Measurements from ENCODE around the gene NEU4. TPM values are rescaled to one million over a fixed set of nuclear protein-coding genes. Genes with fewer than 3 reads are reported as not detected.
A peak's percentile ranks its signal among the peaks of the same experiment; 100 is the strongest.
"Not testable (repeated sequence)": the region's sequence is repeated elsewhere in the genome, so short reads cannot be mapped to it uniquely, and the experiment has no call there.

Gene NEU4
- total and polyA plus RNA-seq, 11 donors: 0.07 to 1.4 (median 0.45) TPM; not detected in 4

DNA sequence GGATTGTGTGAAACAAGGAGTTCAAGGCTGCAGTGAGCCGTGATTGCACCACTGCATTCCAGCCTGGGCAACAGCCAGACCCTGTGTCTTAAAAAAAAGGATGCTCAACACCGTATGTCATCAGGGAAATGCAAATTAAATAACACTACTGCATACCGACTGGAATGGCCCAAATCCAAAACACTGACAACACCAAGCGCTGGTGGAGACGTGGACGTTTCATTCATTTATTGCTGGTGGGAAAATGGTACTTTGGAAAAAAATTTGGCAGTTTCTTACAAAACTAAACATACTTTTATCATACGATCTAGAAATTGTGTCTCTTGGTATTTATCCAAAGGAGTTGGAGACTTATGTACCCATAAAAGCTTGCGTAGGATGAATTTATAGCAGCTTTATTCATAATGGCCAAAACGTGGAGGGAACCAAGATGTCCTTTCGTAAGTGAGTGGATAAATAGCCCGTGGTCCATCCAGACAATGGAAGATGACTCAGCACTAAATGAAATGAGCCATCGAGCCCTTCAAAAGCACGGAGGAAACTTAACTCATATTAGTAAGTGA lies 24.2 kb downstream of the NEU4 start:
- intact Hi-C loops (cut with DNase I): no loop called here
- DNase-seq (no peak), ATAC-seq (no peak)
- Histone ChIP-seq H3K36me3 (no peaks in the 10 kb centered on the region), H3K4me3 (no peak overlapping the region), H3K4me1 (no peaks in the 10 kb centered on the region), H3K9me3 (peaks cover 0 to under 1% (median 0%) of the 10 kb centered on the region in 12 donors), H3K27ac (no peak overlapping the region), H3K27me3 (peaks cover 0 to 6% (median 0%) of the 10 kb centered on the region in 9 donors)
- WGBS, 4 donors: 48 to 58% (median 54%) methylated on average over 13 of the region's 13 CpGs
- TF ChIP-seq, protein P1, sequence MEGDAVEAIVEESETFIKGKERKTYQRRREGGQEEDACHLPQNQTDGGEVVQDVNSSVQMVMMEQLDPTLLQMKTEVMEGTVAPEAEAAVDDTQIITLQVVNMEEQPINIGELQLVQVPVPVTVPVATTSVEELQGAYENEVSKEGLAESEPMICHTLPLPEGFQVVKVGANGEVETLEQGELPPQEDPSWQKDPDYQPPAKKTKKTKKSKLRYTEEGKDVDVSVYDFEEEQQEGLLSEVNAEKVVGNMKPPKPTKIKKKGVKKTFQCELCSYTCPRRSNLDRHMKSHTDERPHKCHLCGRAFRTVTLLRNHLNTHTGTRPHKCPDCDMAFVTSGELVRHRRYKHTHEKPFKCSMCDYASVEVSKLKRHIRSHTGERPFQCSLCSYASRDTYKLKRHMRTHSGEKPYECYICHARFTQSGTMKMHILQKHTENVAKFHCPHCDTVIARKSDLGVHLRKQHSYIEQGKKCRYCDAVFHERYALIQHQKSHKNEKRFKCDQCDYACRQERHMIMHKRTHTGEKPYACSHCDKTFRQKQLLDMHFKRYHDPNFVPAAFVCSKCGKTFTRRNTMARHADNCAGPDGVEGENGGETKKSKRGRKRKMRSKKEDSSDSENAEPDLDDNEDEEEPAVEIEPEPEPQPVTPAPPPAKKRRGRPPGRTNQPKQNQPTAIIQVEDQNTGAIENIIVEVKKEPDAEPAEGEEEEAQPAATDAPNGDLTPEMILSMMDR (IDR thresholded peaks at IDR 0.05): no peak
- TF ChIP-seq POLR2A (IDR thresholded peaks at IDR 0.05): no peak

DNA sequence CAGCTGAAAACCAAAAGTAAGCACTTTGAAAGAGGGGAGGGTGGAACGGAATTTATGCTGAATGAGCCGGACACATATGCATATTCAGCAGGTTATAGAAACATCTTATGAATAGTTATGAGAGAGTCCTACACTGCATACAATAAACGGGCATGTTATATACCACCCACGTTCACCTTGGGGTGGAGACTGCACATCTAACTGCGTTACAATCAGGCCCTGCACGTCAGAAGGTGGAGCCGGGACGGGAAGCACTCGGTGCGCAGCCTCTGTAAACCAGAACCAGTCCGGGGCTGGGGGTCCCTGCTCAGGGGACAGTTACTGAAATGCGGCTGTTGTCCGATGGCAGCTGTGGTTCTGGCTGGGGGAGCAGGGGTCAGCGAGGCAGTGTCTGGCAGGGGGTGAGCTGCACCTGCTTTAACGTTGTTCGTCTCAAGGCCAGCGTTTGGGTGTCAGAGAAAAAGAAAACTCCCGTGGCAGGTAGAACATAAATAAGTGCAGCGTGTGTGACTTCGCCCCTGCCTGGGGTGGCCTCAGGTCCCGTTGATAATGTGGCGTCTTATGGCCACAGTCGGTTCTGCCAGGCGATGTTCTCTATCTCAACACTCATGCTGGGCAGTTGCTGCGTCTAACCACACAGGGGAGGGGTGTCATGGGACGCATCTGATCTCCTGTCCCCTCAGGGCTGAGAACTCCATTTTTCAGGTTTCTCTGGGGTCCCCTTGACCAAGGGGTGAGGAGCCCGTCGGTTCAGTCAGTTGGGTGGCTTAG lies 24.9 kb downstream of the NEU4 start:
- H3K4me3 ChIP-seq; H3K9me3 ChIP-seq; H3K27me3 ChIP-seq; H3K36me3 ChIP-seq; H3K4me1 ChIP-seq; H3K27ac ChIP-seq; intact Hi-C loops (cut with DNase I): not testable (repeated sequence)
- DNase-seq (peak in 2 of 5 donors; percentile 19 to 36), ATAC-seq (peak in 1 of 4 donors; percentile 37)
- 81 to 86% (median 84%) methylated on average over 21 to 28 of the region's 28 CpGs for WGBS, 4 donors

DNA sequence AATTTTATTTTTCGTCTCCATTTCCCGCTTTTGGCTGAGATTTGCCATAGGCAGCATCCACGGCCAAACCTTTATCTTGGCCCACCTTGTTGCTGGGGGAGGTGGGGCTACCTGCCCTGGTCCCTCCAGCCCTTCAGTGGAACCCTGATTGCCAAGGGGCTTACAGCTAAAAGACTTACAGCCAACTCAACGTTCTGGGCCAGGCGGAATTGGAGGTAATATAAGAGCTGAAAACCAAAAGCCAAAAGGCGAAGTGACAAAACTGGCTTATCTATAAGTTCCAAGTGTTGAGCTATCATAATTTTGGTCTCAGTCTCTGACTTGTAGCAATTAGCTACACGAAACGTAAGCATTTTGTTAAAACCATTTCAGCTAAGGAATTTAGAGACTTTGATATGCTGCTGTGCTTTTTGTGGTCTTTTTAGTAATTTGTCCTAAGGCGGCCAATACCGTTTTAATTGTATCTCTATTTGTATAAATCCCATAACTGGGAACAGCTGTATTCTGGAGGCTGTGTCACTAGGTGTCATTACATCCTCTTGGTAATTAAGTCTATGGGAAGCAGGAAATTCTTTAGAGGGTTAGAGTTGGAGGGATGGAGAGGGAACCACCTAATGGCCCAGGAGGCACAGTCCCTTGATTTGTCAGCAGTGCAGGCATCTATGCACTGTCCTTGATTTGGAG lies 25.7 kb downstream of the NEU4 start:
- Histone ChIP-seq H3K27ac (no peak overlapping the region), H3K4me1 (no peaks in the 10 kb centered on the region), H3K4me3 (no peak overlapping the region), H3K27me3 (peaks cover 0 to 6% (median 0%) of the 10 kb centered on the region in 9 donors), H3K36me3 (no peaks in the 10 kb centered on the region), H3K9me3 (no peaks in the 10 kb centered on the region)
- WGBS, 4 donors: 88 to 91% (median 90%) methylated on average over 10 of the region's 10 CpGs
- intact Hi-C loops (cut with DNase I): no loop called here
- DNase-seq (no peak), ATAC-seq (no peak)
- TF ChIP-seq, protein P1 (IDR thresholded peaks at IDR 0.05): no peak
- no peak for TF ChIP-seq POLR2A (IDR thresholded peaks at IDR 0.05)

DNA sequence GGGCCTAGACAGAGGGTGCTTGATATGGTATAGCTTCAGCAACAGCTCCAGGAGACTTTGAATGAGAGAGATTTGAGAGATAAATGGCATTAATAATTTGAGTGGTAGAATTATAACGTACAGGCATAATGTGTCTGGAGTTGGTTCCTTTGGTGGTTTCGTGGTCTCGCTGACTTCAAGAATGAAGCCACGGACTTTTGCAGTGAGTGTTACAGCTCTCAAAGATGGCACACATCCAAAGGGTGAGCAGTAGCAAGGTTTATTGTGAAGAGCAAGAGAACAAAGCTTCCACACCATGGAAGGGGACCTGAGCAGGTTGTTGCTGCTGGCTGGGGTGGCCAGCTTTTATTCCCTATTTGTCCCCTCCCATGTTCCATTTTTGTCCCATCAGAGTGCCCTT lies 26.6 kb downstream of the NEU4 start:
- H3K36me3 ChIP-seq: no peaks in the 10 kb centered on the region
- H3K27ac ChIP-seq: no peak overlapping the region
- ATAC-seq (no peak), DNase-seq (no peak)
- H3K4me3 ChIP-seq: no peak overlapping the region
- intact Hi-C loops (cut with DNase I): no loop called here
- no peaks in the 10 kb centered on the region for H3K9me3 ChIP-seq
- peaks cover 0 to 6% (median 0%) of the 10 kb centered on the region in 9 donors for H3K27me3 ChIP-seq
- WGBS, 4 donors: 79 to 95% (median 85%) methylated on average over 4 of the region's 4 CpGs
- no peaks in the 10 kb centered on the region for H3K4me1 ChIP-seq
- TF ChIP-seq, protein P1 (IDR thresholded peaks at IDR 0.05): no peak
- TF ChIP-seq POLR2A (IDR thresholded peaks at IDR 0.05): no peak

All from heart left ventricle (tissue), 16 donors.